ENCODE data around the gene LDLRAD2. TPM values are rescaled to one million over a fixed set of nuclear protein-coding genes. Genes with fewer than 3 reads are reported as not detected.
A peak's percentile ranks its signal among the peaks of the same experiment; 100 is the strongest.

LDLRAD2 gene
- total RNA-seq, 6 experiments from 2014 or later = not detected

- peak in 1 of 3 donors; percentile 35 for DNase-seq
- TF ChIP-seq POLR2A (IDR thresholded peaks at IDR 0.05) = no peak
- TF ChIP-seq, protein P1, sequence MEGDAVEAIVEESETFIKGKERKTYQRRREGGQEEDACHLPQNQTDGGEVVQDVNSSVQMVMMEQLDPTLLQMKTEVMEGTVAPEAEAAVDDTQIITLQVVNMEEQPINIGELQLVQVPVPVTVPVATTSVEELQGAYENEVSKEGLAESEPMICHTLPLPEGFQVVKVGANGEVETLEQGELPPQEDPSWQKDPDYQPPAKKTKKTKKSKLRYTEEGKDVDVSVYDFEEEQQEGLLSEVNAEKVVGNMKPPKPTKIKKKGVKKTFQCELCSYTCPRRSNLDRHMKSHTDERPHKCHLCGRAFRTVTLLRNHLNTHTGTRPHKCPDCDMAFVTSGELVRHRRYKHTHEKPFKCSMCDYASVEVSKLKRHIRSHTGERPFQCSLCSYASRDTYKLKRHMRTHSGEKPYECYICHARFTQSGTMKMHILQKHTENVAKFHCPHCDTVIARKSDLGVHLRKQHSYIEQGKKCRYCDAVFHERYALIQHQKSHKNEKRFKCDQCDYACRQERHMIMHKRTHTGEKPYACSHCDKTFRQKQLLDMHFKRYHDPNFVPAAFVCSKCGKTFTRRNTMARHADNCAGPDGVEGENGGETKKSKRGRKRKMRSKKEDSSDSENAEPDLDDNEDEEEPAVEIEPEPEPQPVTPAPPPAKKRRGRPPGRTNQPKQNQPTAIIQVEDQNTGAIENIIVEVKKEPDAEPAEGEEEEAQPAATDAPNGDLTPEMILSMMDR (IDR thresholded peaks at IDR 0.05) = no peak
- Histone ChIP-seq H3K4me3 (no peak overlapping the region), H3K27me3 (no peaks in the 10 kb centered on the region), H3K36me3 (no peaks in the 10 kb centered on the region), H3K4me1 (peaks cover 0 to 27% (median 11%) of the 10 kb centered on the region in 4 donors), H3K27ac (no peak overlapping the region), H3K9me3 (no peaks in the 10 kb centered on the region)
- intact Hi-C loops (cut with DNase I) = no loop called here
- 76% methylated on average over 12 of the region's 12 CpGs for WGBS (ENCODE audit: insufficient coverage, low coverage, low lambda C conversion rate, missing lambda C conversion rate)
- ATAC-seq = no peak
These were observed 32.2 kb upstream of the LDLRAD2 start for GRCh38 chr1:21779613-21780521.

GRCh38 chr1:21781815-21782348, 30.2 kb upstream of the LDLRAD2 start:
- no peak for ATAC-seq
- intact Hi-C loops (cut with DNase I) = no loop called here
- TF ChIP-seq, protein P1 (IDR thresholded peaks at IDR 0.05) = no peak
- no peak for TF ChIP-seq POLR2A (IDR thresholded peaks at IDR 0.05)
- no peak for DNase-seq
- under 1% methylated on average over 17 of the region's 17 CpGs for WGBS (ENCODE audit: insufficient coverage, low coverage, low lambda C conversion rate, missing lambda C conversion rate)
- peaks cover 0 to 27% (median 9%) of the 10 kb centered on the region in 4 donors for H3K4me1 ChIP-seq
- no peaks in the 10 kb centered on the region for H3K9me3 ChIP-seq
- peak overlapping the region; percentile 100 for H3K27ac ChIP-seq
- no peaks in the 10 kb centered on the region for H3K27me3 ChIP-seq
- H3K4me3 ChIP-seq = peak overlapping the region; percentile 85 to 100 (median 93)
- H3K36me3 ChIP-seq = no peaks in the 10 kb centered on the region

GRCh38 chr1:21782349-21782867, 29.7 kb upstream of the LDLRAD2 start:
- ATAC-seq = peak; percentile 17 to 36 (median 30)
- Histone ChIP-seq H3K4me1 (peaks cover 0 to 27% (median 9%) of the 10 kb centered on the region in 4 donors), H3K27me3 (no peaks in the 10 kb centered on the region), H3K4me3 (peak overlapping the region; percentile 85 to 100 (median 93)), H3K27ac (peak overlapping the region; percentile 100), H3K9me3 (no peaks in the 10 kb centered on the region), H3K36me3 (no peaks in the 10 kb centered on the region)
- whole genome bisulfite sequencing (ENCODE audit: insufficient coverage, low coverage, low lambda C conversion rate, missing lambda C conversion rate) = 0% methylated on average over 8 of the region's 37 CpGs
- no peak for TF ChIP-seq POLR2A (IDR thresholded peaks at IDR 0.05)
- TF ChIP-seq, protein P1 (IDR thresholded peaks at IDR 0.05) = peak in 3 of 4 donors; percentile 20 to 22 (median 21)
- intact Hi-C loops (cut with DNase I) = no loop called here
- DNase-seq = peak in 1 of 3 donors; percentile 70

- Histone ChIP-seq H3K9me3 (no peaks in the 10 kb centered on the region), H3K36me3 (no peaks in the 10 kb centered on the region), H3K27me3 (no peaks in the 10 kb centered on the region), H3K4me3 (peak within 1 kb of the TSS; percentile 85 to 100 (median 93)), H3K27ac (peak within 1 kb of the TSS; percentile 100), H3K4me1 (peaks cover 0 to 27% (median 9%) of the 10 kb centered on the region in 4 donors)
- DNase-seq (peak; percentile 97 to 98 (median 98)), ATAC-seq (peak; percentile 93 to 97 (median 94))
- peak; percentile 98 for TF ChIP-seq POLR2A (IDR thresholded peaks at IDR 0.05)
- TF ChIP-seq, protein P1 (IDR thresholded peaks at IDR 0.05) = no peak
- intact Hi-C loops (cut with DNase I) = no loop called here
- WGBS (ENCODE audit: insufficient coverage, low coverage, low lambda C conversion rate, missing lambda C conversion rate) = 0% methylated on average over 2 of the region's 82 CpGs
These were observed 29.0 kb upstream of the LDLRAD2 start, which contains the start of gene USP48 for GRCh38 chr1:21782868-21783678. Gene USP48, minus strand, starts transcription at chr1:21783149. Its CDS starts 192 bp downstream, at chr1:21782957.
